VCaP (cell line): Measurements from ENCODE around the gene MRPS31.

Experiments used
- H3K27ac ChIP-seq: fragments of 450-650 bp; 2 replicates; pipeline ENCODE4 v1.5.1; 2017
- TF ChIP-seq, protein P1 (sequence below): fragments of 450-650 bp; conservative IDR thresholded peaks from 2 replicates; pipeline ENCODE4 v1.5.1; 2017; ENCODE audit warnings: mild to moderate bottlenecking, moderate library complexity

The MRPS31 gene

DNA sequence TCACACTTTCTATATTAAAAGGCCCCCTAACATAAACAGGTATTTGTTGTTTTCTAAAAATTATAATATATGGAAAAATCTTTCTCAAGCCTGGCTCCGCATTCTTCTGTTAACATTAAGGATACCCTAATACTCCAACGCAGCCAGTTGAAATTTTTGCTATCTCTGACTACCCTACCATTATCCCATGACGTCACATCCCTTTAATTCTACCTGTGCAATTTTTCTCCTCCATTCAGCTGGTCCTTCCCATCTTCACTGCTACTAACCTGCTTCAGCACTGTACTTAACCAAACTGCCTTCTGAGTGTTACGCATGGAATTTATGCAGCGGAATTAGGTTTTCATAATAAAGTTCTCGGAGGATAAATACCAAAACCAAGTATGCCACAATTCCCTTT is 1.0 kb downstream of the MRPS31 start:
- peak overlapping the region; percentile 85 for H3K27ac ChIP-seq
- TF ChIP-seq, protein P1, sequence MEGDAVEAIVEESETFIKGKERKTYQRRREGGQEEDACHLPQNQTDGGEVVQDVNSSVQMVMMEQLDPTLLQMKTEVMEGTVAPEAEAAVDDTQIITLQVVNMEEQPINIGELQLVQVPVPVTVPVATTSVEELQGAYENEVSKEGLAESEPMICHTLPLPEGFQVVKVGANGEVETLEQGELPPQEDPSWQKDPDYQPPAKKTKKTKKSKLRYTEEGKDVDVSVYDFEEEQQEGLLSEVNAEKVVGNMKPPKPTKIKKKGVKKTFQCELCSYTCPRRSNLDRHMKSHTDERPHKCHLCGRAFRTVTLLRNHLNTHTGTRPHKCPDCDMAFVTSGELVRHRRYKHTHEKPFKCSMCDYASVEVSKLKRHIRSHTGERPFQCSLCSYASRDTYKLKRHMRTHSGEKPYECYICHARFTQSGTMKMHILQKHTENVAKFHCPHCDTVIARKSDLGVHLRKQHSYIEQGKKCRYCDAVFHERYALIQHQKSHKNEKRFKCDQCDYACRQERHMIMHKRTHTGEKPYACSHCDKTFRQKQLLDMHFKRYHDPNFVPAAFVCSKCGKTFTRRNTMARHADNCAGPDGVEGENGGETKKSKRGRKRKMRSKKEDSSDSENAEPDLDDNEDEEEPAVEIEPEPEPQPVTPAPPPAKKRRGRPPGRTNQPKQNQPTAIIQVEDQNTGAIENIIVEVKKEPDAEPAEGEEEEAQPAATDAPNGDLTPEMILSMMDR, result no peak

DNA sequence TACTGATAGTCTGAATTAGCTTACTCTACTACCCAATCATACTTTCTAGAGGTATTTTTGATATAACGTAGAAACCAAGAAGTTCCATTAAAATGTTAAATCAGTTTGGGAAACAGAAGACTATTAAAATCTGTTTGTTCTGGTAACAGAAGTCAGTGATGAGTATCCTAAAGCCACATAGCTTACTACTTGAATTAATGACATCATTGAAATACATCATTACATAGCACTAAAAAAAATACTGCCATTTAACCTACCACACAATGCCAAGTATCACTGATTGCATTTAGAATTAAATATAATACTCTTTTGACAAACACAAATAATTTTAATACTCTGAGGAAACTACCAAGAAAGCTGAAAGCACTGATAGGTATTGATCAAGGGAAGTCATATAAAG is 5.4 kb downstream of the MRPS31 start:
- TF ChIP-seq, protein P1, result no peak
- no peak overlapping the region for H3K27ac ChIP-seq

DNA sequence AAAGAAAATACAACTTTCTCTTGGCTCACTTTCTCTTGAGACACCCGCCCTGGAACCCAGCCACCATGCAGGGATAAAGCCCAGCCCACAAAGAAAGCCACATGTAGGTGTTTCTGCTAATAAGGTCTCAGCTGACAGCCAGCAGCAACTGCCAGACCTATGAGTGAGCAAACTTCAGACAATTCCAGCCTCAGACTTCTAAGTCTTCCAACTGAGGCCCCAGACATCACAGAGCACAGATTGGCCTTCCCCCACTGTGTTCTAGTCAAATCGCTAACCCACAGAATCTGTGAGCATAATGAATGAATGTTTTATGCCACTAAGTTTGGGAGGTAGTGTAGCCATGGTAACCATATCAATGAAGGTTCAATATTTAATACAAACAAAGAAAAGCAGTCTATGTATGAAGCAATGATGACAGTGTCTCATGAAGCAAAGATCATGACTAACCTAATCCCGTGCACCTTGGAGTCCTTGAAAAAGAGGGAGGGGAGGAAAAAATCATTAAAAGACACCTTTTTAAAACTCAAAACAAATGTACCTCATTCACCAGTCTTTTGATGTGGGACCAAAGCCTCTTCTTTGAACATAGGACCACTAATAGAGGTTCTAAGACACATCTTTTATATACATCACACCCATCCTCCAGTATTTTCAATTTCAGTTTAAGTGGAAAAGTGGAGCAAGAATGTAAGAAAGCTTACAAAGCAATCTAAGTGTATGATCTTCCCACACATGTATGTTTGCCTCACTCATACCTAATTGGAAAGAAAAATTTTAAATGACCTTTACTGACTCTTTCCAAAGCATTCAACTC is 6.2 kb downstream of the MRPS31 start:
- peak overlapping the region; percentile 41; the same call in 1 of the 2 replicates for H3K27ac ChIP-seq
- TF ChIP-seq, protein P1, result no peak

DNA sequence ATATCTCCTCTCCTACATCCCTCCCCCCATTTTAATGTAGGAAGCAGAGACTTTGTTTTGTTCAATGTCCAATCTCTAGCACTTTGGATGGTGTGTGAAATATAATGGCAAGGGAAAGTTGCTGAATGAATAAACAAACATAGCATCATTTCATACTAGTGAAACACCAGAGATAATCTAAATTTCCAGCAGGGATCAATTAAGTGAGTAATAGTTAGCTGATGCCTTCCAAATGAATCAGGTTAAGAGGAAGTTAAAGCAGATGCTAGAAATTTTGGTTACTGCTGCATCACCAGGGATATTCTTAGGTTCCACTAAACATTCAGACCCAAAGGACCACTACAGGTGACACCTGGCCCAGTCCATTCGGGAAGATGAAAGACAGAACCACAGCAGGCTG is 8.1 kb downstream of the MRPS31 start:
- TF ChIP-seq, protein P1, result no peak
- no peak overlapping the region for H3K27ac ChIP-seq

DNA sequence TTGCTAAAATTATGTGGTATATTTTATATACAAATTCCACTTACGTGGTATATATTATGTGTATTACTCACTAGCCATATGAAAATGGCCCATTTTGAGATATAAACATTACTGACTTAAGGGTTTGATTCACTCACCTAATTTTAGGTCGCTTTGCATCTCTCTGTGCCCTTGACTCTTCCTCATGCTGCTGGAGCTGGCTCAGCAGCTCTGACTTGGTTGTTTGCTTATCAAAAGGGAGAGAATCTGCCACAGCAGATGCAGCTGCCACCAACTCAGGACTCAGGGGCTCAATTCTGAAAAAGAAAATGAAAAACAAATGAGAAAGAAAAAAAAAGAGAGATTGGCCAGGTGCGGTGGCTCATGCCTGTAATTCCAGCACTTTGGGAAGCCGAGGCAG is 12.2 kb downstream of the MRPS31 start:
- TF ChIP-seq, protein P1, result no peak
- no peak overlapping the region for H3K27ac ChIP-seq

DNA sequence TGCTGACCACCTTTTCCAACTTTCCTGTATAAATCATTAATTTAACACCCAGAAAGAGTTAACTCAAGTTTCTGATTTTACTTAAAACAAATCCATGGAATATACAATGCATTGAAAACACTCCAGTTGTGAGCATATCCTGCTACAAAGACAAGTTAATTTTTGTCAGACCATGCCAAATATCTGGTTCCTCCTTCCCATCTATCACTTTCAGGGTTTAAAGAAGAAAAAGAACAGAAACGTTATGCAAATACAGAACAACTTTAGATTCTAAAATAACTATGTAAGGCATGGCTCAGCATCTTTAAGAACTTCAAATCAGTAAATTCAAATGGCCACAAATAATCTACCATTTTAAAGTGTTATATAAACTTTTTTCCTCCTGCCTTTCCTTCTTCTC is 14.9 kb downstream of the MRPS31 start:
- TF ChIP-seq, protein P1, result no peak
- H3K27ac ChIP-seq, result no peak overlapping the region

DNA sequence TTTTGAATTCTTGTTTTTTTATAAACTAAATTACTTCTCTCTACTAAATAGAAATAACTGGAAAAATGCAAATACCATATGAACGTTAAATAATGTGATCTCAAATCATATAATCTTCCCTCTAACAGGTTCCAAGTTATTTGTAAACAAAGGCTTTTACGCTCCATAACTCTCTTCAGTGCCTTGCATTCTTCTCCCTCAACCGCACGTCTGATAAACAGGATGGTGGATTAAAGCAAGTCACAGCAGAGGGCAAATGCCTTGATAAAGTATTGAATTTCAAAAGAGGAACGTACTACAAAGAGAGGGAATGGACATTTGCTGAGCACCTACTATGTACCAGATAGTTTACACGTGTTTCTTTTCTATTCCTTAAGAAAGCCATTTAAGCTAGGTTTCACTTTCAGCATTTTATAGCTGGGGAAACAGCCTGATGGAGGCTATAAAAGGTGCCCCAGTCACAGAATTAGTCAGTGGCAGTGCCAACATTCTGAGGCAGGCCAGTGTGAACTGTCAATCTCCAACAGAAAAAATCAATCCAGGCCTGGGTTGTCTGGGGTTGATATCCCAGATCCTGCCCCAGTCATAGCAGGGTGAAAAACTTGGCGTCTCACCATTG is 15.8 kb downstream of the MRPS31 start:
- H3K27ac ChIP-seq, result no peak overlapping the region

More for the DNA sequence above, 15.8 kb downstream of the MRPS31 start:
- TF ChIP-seq, protein P1, result no peak
